Lung microvascular endothelial cell (primary cell): ENCODE results near the gene PODN. TPM values are rescaled to one million over a fixed set of nuclear protein-coding genes. Genes with fewer than 3 reads are reported as not detected.

Experiments
- DNase-seq, 2 donors: peaks; one replicate each; pipeline versions ENCODE4 v3.0.0 to v3.0.0-alpha.2; 2010; ENCODE audit warnings: low read depth in 2 of 2
- total RNA-seq: library from RNA; depleted of rRNA; stranded (reverse); fragments of >200 nt; gene quantifications from 2 replicates; pipeline ENCODE4 v1.2.1, GENCODE V29; 2014

PODN gene
- total RNA-seq, 1 donor from 2014 or later: under 0.01 TPM

GRCh38 chr1:53114581-53115400 is 52.8 kb downstream of the PODN start:
- DNase-seq: no peak

GRCh38 chr1:53115403-53116306 is 53.6 kb downstream of the PODN start:
- DNase-seq: no peak

- no peak for DNase-seq
Measured at GRCh38 chr1:53116307-53116810, 54.3 kb downstream of the PODN start.

GRCh38 chr1:53116933-53117600 is 55.1 kb downstream of the PODN start:
- no peak for DNase-seq

GRCh38 chr1:53117836-53118235 is 55.8 kb downstream of the PODN start:
- DNase-seq: no peak

- no peak for DNase-seq
Measured at GRCh38 chr1:53120659-53121058, 58.6 kb downstream of the PODN start.

GRCh38 chr1:53121319-53122172 is 59.5 kb downstream of the PODN start:
- peak in 1 of 2 donors; percentile 6 for DNase-seq

GRCh38 chr1:53122201-53122885 is 60.3 kb downstream of the PODN start:
- DNase-seq: no peak

GRCh38 chr1:53122961-53123413 is 61.0 kb downstream of the PODN start:
- DNase-seq: no peak

GRCh38 chr1:53123453-53124140 is 61.6 kb downstream of the PODN start:
- peak in 1 of 2 donors; percentile 78 for DNase-seq

GRCh38 chr1:53125122-53125521 is 63.1 kb downstream of the PODN start:
- no peak for DNase-seq

GRCh38 chr1:53125623-53126360 is 63.8 kb downstream of the PODN start:
- DNase-seq: no peak

GRCh38 chr1:53126495-53126894 is 64.5 kb downstream of the PODN start:
- no peak for DNase-seq

- no peak for DNase-seq
Measured at GRCh38 chr1:53127546-53127945, 65.5 kb downstream of the PODN start.

- DNase-seq: no peak
Measured at GRCh38 chr1:53128401-53128800, 66.4 kb downstream of the PODN start.

- DNase-seq: no peak
Measured at GRCh38 chr1:53129891-53130597, 68.0 kb downstream of the PODN start.

- DNase-seq: no peak
Measured at GRCh38 chr1:53130598-53130877, 68.5 kb downstream of the PODN start.

- DNase-seq: no peak
Measured at GRCh38 chr1:53130878-53131589, 69.0 kb downstream of the PODN start.
